Measurements from ENCODE around the gene DMBX1. TPM values are rescaled to one million over a fixed set of nuclear protein-coding genes. Genes with fewer than 3 reads are reported as not detected.

The DMBX1 gene
- not detected for total RNA-seq

- in situ Hi-C loops (cut with MboI; ENCODE audit: low pct_ligation_motif_present in 1 of 4, low pct_unique_long_range_greater_than_20kb in 1 of 4, low sequenced_read_pairs in 3 of 4) = no loop called here
- Histone ChIP-seq H3K4me1 (peaks cover 11 to 24% (median 20%) of the 10 kb centered on the region in 4 donors), H3K27ac (no peak within 1 kb of the TSS), H3K27me3 (peaks cover 100% of the 10 kb centered on the region), H3K9me3 (no peaks in the 10 kb centered on the region), H3K4me3 (peak within 1 kb of the TSS in 3 of 4 donors; percentile 14 to 49 (median 31)), H3K36me3 (no peaks in the 10 kb centered on the region)
- peak; percentile 58 for DNase-seq
- 1 to 6% methylated on average over 12 to 56 of the region's 74 CpGs for WGBS, 2 donors (ENCODE audit: low coverage in 1 of 2)
- intact Hi-C loops (cut with DNase I; ENCODE audit: low total_unique reads) = no loop called here
- no peak for TF ChIP-seq POLR2A (IDR thresholded peaks at IDR 0.05)
- no peak for TF ChIP-seq POLR2AphosphoS5 (IDR thresholded peaks at IDR 0.05)
- TF ChIP-seq CTCF (IDR thresholded peaks at IDR 0.05) = no peak
- no peak for TF ChIP-seq EP300 (IDR thresholded peaks at IDR 0.05; ENCODE audit: low read depth)
Measured at GRCh38 chr1:46489638-46490405, at the start of gene DMBX1. Gene DMBX1, plus strand, starts transcription at chr1:46489836. Its CDS starts 17,175 bp downstream, at chr1:46507011.

GRCh38 chr1:46440478-46440877 is 49.2 kb upstream of the DMBX1 start:
- intact Hi-C loops (cut with DNase I; ENCODE audit: low total_unique reads) (no loop called here), in situ Hi-C loops (cut with MboI; ENCODE audit: low pct_ligation_motif_present in 1 of 4, low pct_unique_long_range_greater_than_20kb in 1 of 4, low sequenced_read_pairs in 3 of 4) (loop anchor here in 2 of 4 donors (10.0 to 25.0 kb wide), 2 partner anchors 84 to 297 kb away; no protein-coding TSS in a partner anchor)
- no peak overlapping the region for H3K4me3 ChIP-seq
- no peaks in the 10 kb centered on the region for H3K9me3 ChIP-seq
- peaks cover 0 to 10% (median 5%) of the 10 kb centered on the region in 4 donors for H3K4me1 ChIP-seq
- H3K27ac ChIP-seq = no peak overlapping the region
- 69% methylated on average over 2 of the region's 2 CpGs; no CpG with 5 or more reads in 1 of the 2 donors for WGBS, 2 donors (ENCODE audit: low coverage in 1 of 2)
- H3K36me3 ChIP-seq = no peaks in the 10 kb centered on the region
- H3K27me3 ChIP-seq = peaks cover 5% of the 10 kb centered on the region
- TF ChIP-seq EP300 (IDR thresholded peaks at IDR 0.05; ENCODE audit: low read depth) (no peak), CTCF (IDR thresholded peaks at IDR 0.05) (no peak)
- no peak for DNase-seq

GRCh38 chr1:46442317-46443161 is 47.1 kb upstream of the DMBX1 start:
- WGBS, 2 donors (ENCODE audit: low coverage in 1 of 2) = 0 to 10% methylated on average over 2 to 25 of the region's 25 CpGs
- intact Hi-C loops (cut with DNase I; ENCODE audit: low total_unique reads) (no loop called here), in situ Hi-C loops (cut with MboI; ENCODE audit: low pct_ligation_motif_present in 1 of 4, low pct_unique_long_range_greater_than_20kb in 1 of 4, low sequenced_read_pairs in 3 of 4) (loop anchor here in 2 of 4 donors (10.0 to 25.0 kb wide), 2 partner anchors 82 to 295 kb away; no protein-coding TSS in a partner anchor)
- peak; percentile 85 to 94 (median 91) for TF ChIP-seq CTCF (IDR thresholded peaks at IDR 0.05)
- TF ChIP-seq EP300 (IDR thresholded peaks at IDR 0.05; ENCODE audit: low read depth) = no peak
- no peak for TF ChIP-seq POLR2A (IDR thresholded peaks at IDR 0.05)
- DNase-seq = peak; percentile 85
- no peaks in the 10 kb centered on the region for H3K36me3 ChIP-seq
- no peaks in the 10 kb centered on the region for H3K9me3 ChIP-seq
- H3K27me3 ChIP-seq = peaks cover 26% of the 10 kb centered on the region
- peak overlapping the region in 3 of 4 donors; percentile 16 to 40 (median 19) for H3K4me3 ChIP-seq
- H3K4me1 ChIP-seq = peaks cover 0 to 10% (median 5%) of the 10 kb centered on the region in 4 donors
- peak overlapping the region in 2 of 4 donors; percentile 31 to 52 for H3K27ac ChIP-seq

GRCh38 chr1:46444466-46444865 is 45.2 kb upstream of the DMBX1 start:
- in situ Hi-C loops (cut with MboI; ENCODE audit: low pct_ligation_motif_present in 1 of 4, low pct_unique_long_range_greater_than_20kb in 1 of 4, low sequenced_read_pairs in 3 of 4) (loop anchor here in 2 of 4 donors (10.0 to 25.0 kb wide), 2 partner anchors 80 to 293 kb away; no protein-coding TSS in a partner anchor), intact Hi-C loops (cut with DNase I; ENCODE audit: low total_unique reads) (no loop called here)
- Histone ChIP-seq H3K9me3 (no peaks in the 10 kb centered on the region), H3K4me3 (no peak overlapping the region), H3K4me1 (peaks cover 0 to 20% (median 13%) of the 10 kb centered on the region in 4 donors), H3K27ac (no peak overlapping the region), H3K36me3 (no peaks in the 10 kb centered on the region), H3K27me3 (peaks cover 45% of the 10 kb centered on the region)
- TF ChIP-seq POLR2A (IDR thresholded peaks at IDR 0.05) (no peak), CTCF (IDR thresholded peaks at IDR 0.05) (no peak), EP300 (IDR thresholded peaks at IDR 0.05; ENCODE audit: low read depth) (no peak), POLR2AphosphoS5 (IDR thresholded peaks at IDR 0.05) (no peak)
- DNase-seq = no peak
- 73 to 82% methylated on average over 3 of the region's 3 CpGs for WGBS, 2 donors (ENCODE audit: low coverage in 1 of 2)
